HG03135 (cell line): Measurements from ENCODE around the gene PTGES3L.
"Not testable (repeated sequence)": the region's sequence is repeated elsewhere in the genome, so short reads cannot be mapped to it uniquely, and the experiment has no call there.

Experiments
- ATAC-seq: cut with Tn5 transposase; IDR thresholded peaks from one replicate; pipeline ENCODE4 v1.9.1; 2021; ENCODE audit warnings: mild to moderate bottlenecking, moderate library complexity; ENCODE audit not compliant: unreplicated experiment

PTGES3L gene

GRCh38 chr17:43014649-43015542 is 35.0 kb upstream of the PTGES3L start:
- ATAC-seq: no peak

- no peak for ATAC-seq
Measured at GRCh38 chr17:43014020-43014648, 34.3 kb upstream of the PTGES3L start.

- no peak for ATAC-seq
Measured at GRCh38 chr17:43013296-43013695, 33.4 kb upstream of the PTGES3L start.

- no peak for ATAC-seq
Measured at GRCh38 chr17:43011728-43012472, 32.0 kb upstream of the PTGES3L start.

GRCh38 chr17:43010667-43011308 is 30.9 kb upstream of the PTGES3L start:
- no peak for ATAC-seq

GRCh38 chr17:43006639-43007551 is 27.0 kb upstream of the PTGES3L start, which contains the start of gene IFI35:
Gene IFI35 (plus strand): TSS chr17:43006784. CDS start chr17:43006948, 164 bp downstream.
- peak; percentile 81 for ATAC-seq

GRCh38 chr17:43003542-43004172 is 23.8 kb upstream of the PTGES3L start:
- no peak for ATAC-seq

GRCh38 chr17:43000894-43001293 is 21.0 kb upstream of the PTGES3L start:
- not testable (repeated sequence) for ATAC-seq

GRCh38 chr17:42999003-42999525 is 19.2 kb upstream of the PTGES3L start:
- no peak for ATAC-seq

- ATAC-seq: peak; percentile 90
Measured at GRCh38 chr17:42997984-42998938, 18.4 kb upstream of the PTGES3L start, which contains the start of gene RPL27. Gene RPL27 (plus strand): TSS chr17:42998419. CDS start chr17:42998751, 332 bp downstream.

- ATAC-seq: no peak
Measured at GRCh38 chr17:42997390-42997983, 17.6 kb upstream of the PTGES3L start.

GRCh38 chr17:42993913-42994312 is 14.0 kb upstream of the PTGES3L start:
- ATAC-seq: not testable (repeated sequence)

GRCh38 chr17:42992872-42993271 is 13.0 kb upstream of the PTGES3L start:
- no peak for ATAC-seq

- no peak for ATAC-seq
Measured at GRCh38 chr17:42991471-42991870, 11.6 kb upstream of the PTGES3L start.

GRCh38 chr17:42989726-42990652 is 10.1 kb upstream of the PTGES3L start:
- ATAC-seq: no peak

GRCh38 chr17:42989141-42989540 is 9.3 kb upstream of the PTGES3L start:
- ATAC-seq: no peak
